HG03095 (cell line): ENCODE results near the gene ZNF581.

Experiments used
- ATAC-seq: cut with Tn5 transposase; IDR thresholded peaks from one replicate; pipeline ENCODE4 v1.9.1; 2021; ENCODE audit warnings: moderate library complexity; ENCODE audit not compliant: unreplicated experiment

Gene ZNF581

DNA sequence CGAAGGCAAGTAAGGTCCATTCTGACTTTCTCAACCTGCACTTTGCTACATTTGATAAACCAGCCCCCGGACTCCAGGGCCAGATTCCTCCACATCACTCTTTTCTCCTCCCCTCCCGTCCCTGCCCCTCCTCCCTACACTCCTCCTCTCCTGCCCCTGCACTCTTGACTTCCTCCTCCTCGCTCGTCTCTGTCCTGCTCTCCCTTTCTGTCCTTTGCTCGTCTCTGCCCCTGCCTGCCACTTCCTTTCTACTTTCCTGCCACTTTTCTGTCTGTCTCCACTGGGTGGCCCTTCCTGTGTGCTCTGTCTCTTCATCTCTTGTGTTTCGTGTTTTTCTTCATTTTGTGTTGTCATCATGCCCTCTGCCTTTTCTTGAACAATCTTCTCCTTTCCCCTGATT lies 18.4 kb downstream of the ZNF581 start:
- ATAC-seq, result no peak

DNA sequence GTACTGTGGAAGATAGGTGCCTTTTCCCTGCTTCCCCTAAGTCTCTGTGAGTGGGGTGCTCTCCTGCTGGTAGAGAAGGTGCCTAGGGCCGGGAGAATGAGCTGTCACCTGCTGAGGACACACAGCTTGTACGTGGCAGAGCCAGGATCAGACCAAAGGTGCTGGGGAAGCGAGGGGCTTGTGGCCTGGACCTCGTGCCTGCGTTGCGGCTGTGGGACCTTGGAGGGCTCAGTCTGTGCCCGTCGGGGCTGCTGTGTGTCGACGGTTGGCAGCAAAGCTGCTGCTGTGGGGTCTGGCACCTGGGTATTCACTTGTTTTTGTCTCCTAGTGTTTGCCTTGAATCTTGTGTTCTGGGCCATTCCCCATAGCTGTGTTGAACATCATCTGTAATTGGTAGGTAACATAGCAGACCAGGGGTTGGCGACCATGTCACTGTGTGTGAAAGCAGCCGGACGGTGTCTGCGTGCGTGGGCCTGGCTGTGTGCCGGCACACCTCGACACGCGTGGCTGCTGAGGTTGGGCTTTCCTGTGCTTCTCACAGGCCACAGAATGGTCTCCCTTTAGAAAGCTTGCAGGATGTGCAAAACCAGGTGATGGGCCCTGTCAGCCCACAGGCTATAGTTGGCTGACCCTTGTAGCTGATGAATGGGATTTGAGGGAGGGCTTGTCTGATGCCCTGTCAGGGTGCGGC lies 20.5 kb downstream of the ZNF581 start:
- no peak for ATAC-seq

DNA sequence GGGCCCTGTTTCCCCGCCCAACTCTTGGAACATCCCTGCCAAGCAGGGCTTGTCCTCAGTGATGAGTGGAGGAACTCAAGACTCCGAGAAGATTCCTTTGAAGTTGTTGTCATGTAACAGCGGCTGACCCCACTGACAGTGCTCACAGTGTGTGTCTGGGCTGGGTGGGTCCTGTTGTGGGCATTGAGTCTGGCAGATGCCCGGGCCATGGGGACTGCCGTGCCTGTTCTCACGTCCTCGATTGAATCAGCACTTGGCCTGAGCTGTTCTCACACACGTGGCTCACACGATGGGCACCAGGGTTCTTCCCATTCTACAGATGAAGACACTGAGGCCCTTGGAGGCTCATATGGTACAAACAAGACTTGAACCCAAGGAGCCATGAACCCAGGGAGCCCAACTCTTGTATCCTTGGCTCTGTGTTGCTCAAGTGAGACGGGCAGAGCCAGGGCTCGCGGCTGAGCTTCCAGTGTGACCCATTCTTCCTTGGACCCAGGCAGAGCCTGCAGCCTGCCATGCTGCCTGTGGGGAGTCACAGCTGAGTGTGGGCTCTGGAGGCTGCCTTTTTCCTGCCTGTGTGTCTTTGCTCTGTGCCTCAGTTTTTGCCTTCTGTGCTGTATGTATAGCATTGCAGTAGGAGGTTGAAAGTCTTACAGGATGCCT lies 23.0 kb downstream of the ZNF581 start:
- no peak for ATAC-seq

DNA sequence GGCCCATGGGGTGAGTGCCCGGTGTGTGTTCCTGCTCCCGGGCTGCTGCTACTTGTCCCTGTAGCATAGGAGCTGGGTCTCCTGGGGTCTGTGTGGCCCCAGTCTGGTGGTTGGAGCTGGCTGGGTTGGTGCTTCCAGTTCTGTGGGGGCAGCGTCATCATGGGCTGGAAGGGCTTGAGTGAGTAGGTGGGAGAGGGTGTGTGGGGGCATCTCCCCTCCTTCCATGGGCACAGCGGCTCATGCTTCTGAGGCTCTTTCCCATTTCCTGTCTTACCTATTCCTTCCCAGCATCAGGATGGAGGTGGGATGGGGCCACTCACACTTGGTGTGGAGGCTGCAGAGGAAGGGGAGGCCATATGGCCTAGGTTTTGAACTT lies 23.5 kb downstream of the ZNF581 start:
- ATAC-seq, result no peak

DNA sequence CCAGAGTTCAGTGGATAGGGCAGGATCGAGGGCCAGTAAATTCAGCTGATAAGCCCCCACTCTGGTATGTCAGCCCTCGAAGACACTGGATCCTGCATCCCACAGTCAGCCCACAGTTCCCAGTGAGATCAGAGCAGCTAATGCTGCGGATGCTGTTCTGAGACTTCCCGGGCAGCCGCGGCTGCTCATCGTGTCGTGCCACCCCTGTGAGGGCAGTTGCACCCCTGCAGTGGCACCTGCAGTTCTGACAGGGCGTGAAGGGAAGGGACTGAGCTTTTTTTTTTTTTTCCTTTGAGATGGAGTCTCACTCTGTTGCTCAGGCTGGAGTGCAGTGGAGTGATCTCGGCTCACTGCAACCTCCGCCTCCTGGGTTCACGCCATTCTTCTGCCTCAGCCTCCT lies 24.1 kb downstream of the ZNF581 start:
- ATAC-seq, result no peak

DNA sequence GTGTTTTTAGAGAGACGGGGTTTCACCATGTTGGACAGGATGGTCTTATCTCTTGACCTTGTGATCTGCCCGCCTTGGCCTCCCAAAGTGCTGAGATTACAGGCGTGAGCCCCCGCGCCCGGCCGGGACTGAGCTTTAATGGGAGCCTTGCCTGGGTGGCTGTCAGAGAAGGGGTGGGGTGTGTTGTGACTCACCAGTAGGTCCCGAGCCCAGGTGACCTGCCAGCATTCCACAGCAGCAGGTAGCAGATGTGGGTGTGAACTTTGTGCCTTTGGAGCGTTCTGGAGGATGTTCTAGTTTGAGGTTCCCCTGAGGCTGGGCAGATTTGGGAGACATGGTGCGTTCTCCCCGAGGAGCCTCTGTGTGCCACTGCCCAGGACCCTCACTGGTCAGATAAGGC lies 24.5 kb downstream of the ZNF581 start:
- ATAC-seq, result no peak

DNA sequence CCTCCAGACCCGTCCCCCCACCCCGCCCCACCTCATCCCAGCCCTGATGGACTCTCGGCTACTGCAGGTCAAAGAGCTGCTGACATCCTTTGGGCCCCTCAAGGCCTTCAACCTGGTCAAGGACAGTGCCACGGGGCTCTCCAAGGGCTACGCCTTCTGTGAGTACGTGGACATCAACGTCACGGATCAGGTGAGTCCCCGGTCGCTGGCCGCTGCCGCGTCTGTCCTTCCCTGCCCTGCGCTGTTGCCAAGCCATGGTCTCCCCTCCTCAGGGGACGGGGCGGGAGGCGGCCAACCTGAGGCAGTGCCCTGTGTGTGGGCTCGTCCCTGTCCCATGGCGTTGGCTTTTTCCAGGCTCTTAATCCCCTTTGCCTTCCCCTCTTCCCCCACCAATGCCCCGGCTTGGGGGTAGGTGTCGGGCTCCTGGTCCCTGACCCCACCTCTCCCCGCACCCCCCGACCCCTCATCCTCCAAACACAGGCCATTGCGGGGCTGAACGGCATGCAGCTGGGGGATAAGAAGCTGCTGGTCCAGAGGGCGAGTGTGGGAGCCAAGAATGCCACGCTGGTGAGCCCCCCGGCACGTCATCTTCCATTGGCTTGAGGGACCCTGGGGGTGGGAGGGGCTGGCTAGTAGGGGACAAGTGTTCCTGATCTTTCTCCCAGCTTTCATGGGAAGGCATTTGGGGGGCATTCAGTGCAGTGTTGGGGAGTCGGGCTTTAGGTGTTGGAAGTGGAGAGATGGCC lies 25.3 kb downstream of the ZNF581 start:
- ATAC-seq, result no peak

DNA sequence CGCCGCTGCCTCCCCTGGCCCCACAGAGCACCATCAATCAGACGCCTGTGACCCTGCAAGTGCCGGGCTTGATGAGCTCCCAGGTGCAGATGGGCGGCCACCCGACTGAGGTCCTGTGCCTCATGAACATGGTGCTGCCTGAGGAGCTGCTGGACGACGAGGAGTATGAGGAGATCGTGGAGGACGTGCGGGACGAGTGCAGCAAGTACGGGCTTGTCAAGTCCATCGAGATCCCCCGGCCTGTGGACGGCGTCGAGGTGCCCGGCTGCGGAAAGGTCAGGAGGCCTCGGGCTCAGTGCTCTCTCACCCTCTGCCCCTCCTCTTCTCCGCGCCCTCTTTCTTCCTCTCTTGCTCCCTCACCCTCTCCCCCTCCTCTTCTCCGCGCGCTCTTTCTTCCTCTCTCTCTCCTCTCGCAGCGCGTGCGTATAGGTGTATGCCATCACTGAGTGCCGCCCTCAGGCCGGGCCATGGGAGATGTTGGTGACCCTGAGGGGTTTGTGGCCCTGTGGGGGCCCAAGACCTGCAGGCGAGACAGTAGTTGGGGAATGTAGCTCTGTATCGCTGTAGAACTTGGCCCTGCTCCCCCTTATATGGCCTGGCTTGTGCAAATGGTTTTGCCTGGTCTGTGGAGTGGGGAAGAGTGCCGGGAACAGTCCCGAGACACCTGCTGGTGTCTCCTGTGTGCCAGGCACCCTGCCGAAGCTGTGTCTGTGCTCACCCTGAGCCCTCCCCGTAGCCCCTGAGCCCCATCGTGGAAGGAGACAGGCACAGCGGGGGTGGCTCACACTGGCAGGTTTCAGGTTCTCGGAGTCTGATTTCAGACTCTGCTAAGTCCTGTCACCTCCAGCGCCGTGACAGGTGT lies 26.2 kb downstream of the ZNF581 start:
- no peak for ATAC-seq

DNA sequence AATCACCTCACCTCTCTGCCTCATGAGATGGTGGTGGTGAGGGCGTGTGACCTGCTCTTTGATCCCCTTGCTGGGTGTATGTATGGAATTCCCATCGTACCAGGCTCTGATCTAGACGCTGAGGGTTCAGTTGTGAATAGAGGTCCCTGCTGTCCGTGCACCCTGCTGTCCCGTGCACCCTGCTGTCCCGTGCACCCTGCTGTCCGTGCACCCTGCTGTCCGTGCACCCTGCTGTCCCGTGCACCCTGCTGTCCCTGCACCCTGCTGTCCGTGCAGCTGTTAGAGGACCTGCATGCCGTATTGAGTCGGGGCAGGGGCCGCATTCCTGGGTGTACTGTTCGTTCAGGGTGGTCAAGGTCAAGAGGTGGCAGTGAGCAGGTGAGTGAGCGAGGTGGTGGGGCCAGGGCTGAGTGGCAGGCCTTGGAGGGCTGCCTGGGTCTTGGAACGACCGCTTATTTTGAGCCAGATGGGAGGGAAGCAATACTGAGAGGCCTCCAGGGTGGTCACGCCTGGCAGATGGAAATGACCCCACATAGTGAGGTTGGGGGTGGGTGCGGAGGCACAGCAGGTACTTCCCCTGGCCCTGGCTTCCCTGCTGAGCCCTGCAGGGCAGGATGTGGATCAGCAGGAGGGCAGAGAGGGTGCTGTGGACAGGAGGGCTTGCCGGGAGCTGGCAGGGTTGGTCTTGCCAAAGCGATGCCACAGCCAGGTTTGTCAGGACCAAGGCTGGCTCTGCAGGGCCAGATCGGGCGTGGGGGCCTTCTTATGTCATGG lies 27.0 kb downstream of the ZNF581 start:
- no peak for ATAC-seq

DNA sequence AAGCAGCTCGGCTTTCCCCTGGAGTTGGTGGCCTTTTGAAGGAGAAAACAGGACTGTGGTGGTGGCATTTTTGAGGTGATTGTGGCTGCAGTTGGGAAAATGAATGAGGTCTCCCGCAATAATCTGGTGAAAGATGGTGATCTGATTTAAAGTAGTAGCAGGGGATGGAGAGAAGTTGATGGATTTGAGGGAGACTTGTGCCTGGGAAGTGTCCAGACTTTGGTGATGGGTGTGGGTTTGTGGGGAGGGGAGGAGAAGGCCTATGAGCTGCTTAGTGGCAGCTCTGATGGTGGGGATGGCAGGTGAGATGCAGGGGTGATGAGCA lies 27.6 kb downstream of the ZNF581 start:
- ATAC-seq, result no peak

DNA sequence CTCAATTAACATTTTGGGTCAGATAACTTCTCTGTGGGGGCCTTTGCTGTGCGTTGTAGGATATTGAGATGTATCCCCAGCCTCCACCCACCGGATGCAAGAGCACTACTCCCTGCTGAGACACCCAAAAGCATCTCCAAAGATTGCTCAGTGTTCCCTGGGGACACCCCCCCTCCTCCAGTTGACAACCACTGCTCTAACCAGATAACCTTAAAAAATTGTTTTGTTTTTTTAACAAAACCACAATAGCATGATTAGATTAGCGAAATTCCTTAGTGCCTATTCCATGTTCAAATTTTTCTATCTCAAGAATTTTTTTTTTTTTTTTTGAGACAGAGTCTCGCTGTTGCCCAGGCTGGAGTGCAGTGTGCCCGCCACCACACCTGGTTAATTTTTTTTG lies 29.0 kb downstream of the ZNF581 start:
- no peak for ATAC-seq

DNA sequence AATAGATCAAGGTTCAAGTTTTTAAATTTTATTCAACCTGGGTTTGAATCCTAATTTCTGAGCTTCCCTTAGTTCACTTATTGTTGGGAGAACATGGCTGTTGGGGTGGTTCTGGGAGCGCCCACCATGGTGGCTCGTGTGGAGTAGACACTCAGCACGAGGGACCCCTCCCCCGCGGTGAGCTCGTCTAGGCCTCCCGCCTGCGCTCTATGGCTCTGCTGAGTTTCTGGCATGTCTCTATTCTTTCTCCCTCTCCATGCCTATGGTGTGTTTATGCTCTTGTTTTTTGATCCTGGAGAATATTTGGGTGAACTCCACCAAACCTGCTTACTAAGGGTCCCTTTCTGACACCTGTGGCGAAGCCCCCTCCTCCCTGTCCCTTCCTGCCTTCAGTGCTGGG lies 30.0 kb downstream of the ZNF581 start:
- ATAC-seq, result no peak

DNA sequence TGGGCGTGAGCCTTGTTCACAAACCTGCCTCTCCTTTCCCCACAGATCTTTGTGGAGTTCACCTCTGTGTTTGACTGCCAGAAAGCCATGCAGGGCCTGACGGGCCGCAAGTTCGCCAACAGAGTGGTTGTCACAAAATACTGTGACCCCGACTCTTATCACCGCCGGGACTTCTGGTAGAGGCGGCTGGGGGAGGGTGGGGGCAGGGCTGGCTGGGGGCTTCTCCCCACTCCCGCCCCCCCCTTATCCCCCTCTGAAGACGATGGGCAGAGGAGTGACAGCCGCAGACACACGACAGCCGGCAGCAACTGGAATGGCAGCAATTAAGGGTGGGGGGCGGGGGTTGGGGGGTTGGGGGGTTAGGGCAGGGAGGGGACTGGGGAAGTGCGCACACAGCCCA lies 30.4 kb downstream of the ZNF581 start:
- no peak for ATAC-seq

DNA sequence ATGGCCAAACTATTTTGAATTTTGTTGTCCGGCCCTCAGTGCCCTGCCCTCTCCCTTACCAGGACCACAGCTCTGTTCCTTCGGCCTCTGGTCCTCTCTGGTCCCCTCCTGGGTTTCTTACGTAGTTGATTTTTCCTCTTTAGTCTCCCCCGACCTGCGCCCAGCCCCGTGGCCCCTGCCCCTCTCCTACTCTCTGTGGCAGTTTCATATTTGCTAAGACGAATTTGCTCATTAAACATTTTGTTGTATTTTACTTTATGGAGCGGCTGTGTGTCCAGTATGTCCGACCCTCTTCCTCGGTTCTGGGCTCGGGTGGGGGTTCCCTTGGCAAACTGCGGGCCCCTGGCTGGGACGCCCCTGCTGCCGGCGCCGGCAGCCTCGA lies 31.0 kb downstream of the ZNF581 start:
- ATAC-seq, result no peak

DNA sequence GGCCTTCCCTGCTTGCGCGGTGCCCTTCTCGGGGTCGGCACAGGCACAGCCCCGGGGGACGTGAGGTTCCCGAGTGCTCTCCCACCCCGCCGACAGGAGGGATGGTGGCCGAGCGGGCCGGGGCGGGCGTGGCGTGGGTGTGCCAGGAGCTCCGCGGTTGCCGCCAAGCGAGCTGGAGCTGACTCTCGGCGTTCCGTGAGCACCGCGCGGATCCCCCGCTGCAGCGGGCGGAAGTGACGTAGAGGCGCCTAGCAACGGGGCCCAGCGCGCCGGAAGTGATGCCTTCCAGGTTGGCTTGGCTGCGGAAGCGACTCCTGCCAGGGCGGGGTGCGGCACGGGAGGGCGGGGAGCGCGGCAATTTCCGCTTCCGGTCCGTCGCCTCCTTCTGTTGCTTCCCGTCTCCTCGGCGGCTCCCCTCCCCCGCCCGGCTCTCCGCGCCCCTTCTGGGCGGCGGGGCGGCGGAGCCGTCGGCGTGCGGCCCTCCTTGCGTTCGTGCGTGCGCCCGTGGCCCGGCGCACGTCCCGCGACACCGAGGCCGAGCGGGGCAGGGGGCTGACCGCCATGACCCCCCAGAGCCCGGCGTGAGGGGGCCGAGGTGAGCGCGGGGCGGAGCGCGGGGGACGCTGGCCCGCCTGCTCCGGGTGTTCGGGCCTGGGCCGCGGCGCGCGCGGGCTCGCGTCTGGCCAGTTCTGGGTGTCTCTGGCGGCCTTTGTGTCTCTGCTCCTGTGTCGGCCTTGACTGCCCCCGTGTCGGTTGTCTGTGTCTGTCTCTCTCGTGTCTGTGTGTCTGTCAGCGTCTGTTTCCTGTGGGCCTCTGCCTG lies 31.6 kb downstream of the ZNF581 start, which contains the start of gene EPN1:
TSS of gene EPN1 (plus strand) at position 386 of the 820 bp plus-strand sequence. CDS start 3,402 bp downstream, outside the sequence.
- peak; percentile 44 for ATAC-seq

DNA sequence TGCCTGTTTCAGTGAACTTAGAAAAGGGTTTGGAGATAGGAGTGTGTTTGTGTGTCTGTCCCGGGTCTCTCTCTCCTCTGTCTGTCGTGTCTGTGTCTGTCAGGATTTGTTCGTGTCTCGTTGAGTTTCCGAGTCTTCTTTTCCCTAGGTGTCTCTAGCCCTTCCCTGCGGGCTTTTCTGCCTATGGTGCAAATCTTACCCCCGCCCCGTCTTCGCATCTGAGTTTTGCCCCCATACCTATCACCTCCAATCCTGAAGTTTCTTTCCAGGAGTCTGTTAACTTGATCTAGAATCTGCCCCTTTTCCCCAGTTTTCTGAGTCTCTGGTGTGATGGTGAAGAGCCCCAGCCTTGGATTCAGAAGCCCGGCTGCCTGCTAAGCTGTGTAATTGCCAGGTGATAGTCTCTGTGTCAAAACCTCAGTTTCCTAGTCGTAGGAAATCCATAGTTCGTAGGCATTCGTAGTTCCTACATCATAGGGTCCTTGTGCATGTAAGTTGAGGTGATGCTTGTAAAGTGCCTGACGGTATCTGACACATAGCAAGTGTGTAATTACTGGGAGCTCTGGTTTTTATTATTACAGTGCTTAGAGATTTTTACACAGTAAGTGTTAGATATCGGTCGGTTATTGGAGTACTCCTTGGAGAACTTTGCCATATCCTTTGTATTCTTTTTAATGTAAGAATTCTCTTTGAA lies 32.4 kb downstream of the ZNF581 start:
- ATAC-seq, result no peak

DNA sequence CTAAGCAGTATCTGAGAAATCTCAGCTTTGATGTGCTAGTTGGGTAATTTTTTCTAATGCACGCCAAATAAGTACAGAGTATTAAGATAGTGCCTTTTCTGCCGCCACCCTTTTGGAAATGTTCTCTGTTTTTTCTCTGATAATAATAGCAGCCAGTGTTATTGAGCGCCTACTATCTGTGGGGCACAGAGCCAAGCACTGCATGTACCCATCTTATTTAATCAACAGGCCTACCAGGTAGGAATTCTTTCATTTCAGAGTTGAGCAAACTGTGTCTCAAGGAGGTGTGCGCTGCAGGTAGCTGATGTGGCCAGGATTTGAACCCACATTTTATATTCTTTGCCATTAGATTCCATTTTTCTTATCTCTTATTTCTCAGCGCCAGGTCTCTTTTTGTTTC lies 32.9 kb downstream of the ZNF581 start:
- ATAC-seq, result no peak

DNA sequence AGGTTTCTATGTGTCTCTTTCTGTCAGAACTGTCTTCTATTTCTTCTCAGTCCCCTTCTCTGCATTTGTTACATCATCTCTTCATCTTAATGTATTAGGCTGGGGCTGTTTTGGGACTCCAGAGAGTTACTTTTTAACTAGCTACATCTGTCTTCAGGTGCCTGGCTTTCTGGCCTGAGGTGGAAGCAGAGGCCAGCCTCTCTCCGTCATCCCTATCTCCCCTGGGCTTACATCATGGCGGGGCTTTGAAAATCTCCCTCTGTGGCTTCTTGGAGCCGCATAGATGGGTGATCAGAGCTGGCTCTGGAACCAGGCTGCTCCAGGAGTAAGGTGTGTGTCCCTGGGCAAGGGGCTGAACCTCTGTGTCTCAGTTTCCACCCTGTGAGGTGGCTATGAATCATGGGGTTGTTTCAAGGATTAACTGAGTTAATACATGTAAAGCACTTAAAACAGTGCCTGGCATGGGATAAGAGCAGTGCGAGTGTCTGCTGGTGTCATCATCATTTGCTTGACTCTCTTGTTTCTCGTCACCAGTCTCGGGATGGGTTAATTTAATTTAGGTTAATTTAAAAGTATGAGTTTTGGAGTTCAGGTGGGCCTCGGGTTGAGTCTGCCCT lies 33.5 kb downstream of the ZNF581 start:
- no peak for ATAC-seq

DNA sequence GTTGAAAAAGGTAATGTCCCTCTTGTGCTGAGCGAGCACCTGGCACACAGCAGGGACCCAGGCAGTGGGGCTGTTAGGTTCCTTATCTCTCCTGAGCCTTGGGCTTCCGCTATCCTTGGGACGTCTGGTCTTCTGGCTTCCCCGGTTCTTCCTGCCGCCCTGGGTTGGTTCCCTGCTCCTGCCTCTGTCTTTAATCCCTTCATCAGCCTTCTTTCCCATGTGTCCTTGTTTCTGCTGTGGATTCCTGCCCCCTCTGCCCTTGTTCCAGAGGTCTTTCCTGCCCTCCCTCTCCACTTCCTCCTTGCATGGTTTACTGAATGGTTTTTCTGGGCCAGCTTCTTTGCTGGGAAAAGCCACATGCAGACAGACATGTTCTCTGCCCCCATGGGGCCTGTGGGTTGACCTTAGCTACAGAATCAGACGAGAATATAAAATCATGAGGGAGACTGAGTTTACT lies 34.2 kb downstream of the ZNF581 start:
- ATAC-seq, result no peak
